ENCODE results near the gene WDR75. TPM values are rescaled to one million over a fixed set of nuclear protein-coding genes. Genes with fewer than 3 reads are reported as not detected.

Gene WDR75
- total RNA-seq, 4 donors from 2014 or later: 24.2 to 130 (median 41.1) TPM

DNA sequence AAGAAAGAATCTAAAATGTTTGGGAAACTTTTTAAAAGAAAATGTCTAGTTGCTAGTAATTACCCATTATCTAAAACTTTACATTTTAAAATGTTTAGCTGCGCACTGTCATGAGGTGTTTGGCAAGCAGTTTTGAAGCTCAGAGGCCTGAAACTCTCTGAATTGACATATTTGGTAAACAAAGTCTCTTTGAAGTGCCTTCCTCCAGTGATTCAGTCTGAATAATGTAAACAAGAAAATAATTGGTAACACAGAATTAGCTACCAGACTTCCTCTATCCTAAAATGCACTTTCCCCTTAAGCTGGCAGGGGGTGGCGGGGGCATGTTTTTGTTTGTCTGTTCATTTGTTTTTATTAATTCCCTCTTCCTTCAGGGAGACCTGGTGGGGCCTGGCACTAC, 61.4 kb downstream of the WDR75 start:
- TF ChIP-seq, protein P1, sequence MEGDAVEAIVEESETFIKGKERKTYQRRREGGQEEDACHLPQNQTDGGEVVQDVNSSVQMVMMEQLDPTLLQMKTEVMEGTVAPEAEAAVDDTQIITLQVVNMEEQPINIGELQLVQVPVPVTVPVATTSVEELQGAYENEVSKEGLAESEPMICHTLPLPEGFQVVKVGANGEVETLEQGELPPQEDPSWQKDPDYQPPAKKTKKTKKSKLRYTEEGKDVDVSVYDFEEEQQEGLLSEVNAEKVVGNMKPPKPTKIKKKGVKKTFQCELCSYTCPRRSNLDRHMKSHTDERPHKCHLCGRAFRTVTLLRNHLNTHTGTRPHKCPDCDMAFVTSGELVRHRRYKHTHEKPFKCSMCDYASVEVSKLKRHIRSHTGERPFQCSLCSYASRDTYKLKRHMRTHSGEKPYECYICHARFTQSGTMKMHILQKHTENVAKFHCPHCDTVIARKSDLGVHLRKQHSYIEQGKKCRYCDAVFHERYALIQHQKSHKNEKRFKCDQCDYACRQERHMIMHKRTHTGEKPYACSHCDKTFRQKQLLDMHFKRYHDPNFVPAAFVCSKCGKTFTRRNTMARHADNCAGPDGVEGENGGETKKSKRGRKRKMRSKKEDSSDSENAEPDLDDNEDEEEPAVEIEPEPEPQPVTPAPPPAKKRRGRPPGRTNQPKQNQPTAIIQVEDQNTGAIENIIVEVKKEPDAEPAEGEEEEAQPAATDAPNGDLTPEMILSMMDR (IDR thresholded peaks at IDR 0.05): no peak
- TF ChIP-seq POLR2A (IDR thresholded peaks at IDR 0.05): no peak
- no peak for TF ChIP-seq EP300 (IDR thresholded peaks at IDR 0.05)
- TF ChIP-seq POLR2AphosphoS5 (IDR thresholded peaks at IDR 0.05): no peak
- no peak overlapping the region for H3K27ac ChIP-seq
- no peaks in the 10 kb centered on the region for H3K27me3 ChIP-seq
- DNase-seq (ENCODE audit: low spot score in 2 of 2): no peak
- WGBS: 90% methylated on average over 2 of the region's 2 CpGs
- H3K36me3 ChIP-seq: no peaks in the 10 kb centered on the region
- no peaks in the 10 kb centered on the region for H3K9me3 ChIP-seq
- no peaks in the 10 kb centered on the region for H3K4me1 ChIP-seq
- no peak overlapping the region for H3K4me3 ChIP-seq

DNA sequence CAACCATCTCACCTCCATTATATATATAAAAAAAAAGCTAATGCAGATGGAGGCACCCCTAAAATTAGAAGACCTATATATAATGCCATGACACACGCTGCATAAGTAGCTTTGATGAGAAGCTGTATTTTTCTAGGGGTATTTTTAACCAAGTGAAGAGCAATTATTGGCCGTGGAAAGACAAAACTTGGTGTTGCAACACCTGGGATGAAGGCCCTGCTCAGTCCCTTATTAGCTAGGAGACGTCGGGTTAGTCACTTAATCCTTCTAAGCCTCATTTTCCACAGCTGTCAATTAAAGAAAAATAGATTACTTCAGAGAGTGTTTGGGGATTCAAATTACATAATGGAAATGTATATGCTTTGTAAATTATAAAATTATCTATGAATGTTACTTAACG, 63.0 kb downstream of the WDR75 start:
- DNase-seq (ENCODE audit: low spot score in 2 of 2): no peak
- H3K4me1 ChIP-seq: no peaks in the 10 kb centered on the region
- TF ChIP-seq POLR2A (IDR thresholded peaks at IDR 0.05) (no peak), POLR2AphosphoS5 (IDR thresholded peaks at IDR 0.05) (no peak), EP300 (IDR thresholded peaks at IDR 0.05) (no peak)
- TF ChIP-seq, protein P1 (IDR thresholded peaks at IDR 0.05): no peak
- no peaks in the 10 kb centered on the region for H3K9me3 ChIP-seq
- no peak overlapping the region for H3K27ac ChIP-seq
- 69% methylated on average over 5 of the region's 5 CpGs for WGBS
- H3K27me3 ChIP-seq: no peaks in the 10 kb centered on the region
- no peak overlapping the region for H3K4me3 ChIP-seq
- H3K36me3 ChIP-seq: no peaks in the 10 kb centered on the region

DNA sequence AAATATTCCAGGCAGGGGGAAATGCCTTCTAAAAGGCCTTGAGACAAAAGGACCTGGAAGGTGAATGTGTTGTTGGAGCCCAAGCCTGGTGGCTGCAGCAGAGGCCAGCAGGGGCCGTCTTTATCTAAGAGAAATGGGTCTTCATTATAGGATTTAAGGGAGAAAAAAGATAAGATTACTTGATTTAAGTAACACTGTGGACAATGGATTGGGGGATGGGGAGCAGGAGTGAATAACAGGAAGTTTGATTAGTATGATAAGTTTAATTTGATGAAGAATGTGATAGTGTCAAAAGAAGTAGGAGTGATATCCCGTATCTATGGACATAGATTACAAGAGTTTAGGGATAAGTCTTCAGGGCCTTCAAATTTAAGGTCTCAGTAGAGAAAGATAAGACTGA, 64.2 kb downstream of the WDR75 start:
- no peak for DNase-seq (ENCODE audit: low spot score in 2 of 2)
- Histone ChIP-seq H3K4me3 (no peak overlapping the region), H3K27ac (no peak overlapping the region), H3K27me3 (no peaks in the 10 kb centered on the region), H3K36me3 (no peaks in the 10 kb centered on the region), H3K4me1 (no peaks in the 10 kb centered on the region), H3K9me3 (no peaks in the 10 kb centered on the region)
- TF ChIP-seq, protein P1 (IDR thresholded peaks at IDR 0.05): no peak
- TF ChIP-seq POLR2A (IDR thresholded peaks at IDR 0.05) (no peak), POLR2AphosphoS5 (IDR thresholded peaks at IDR 0.05) (no peak), EP300 (IDR thresholded peaks at IDR 0.05) (no peak)
- 82% methylated on average over 2 of the region's 2 CpGs for WGBS

DNA sequence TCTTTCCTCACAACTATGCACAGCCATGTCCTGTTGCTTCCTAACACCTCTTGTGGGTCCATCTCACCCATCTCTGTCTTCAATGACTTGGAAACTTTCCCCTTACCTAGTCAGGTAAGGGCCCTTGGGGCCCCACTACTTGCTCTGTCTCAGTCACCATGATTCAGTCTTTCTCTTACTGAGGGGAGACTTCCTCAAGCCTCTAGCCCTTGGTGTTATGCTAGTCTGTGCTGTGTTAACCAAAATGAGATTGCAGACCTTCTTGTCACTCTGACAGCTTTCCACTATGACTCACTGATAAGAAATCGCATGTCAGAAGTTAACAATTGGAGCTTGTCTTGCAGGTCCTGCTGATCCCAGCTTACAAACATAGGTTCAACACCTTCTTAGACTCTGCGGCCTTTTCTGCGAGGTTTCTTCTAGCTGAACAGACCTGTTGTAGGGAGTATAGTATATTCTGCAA, 65.3 kb downstream of the WDR75 start:
- Histone ChIP-seq H3K27ac (no peak overlapping the region), H3K27me3 (no peaks in the 10 kb centered on the region), H3K4me3 (no peak overlapping the region), H3K9me3 (no peaks in the 10 kb centered on the region), H3K36me3 (no peaks in the 10 kb centered on the region), H3K4me1 (no peaks in the 10 kb centered on the region)
- DNase-seq (ENCODE audit: low spot score in 2 of 2): no peak
- TF ChIP-seq, protein P1 (IDR thresholded peaks at IDR 0.05): no peak
- TF ChIP-seq POLR2A (IDR thresholded peaks at IDR 0.05) (no peak), POLR2AphosphoS5 (IDR thresholded peaks at IDR 0.05) (no peak), EP300 (IDR thresholded peaks at IDR 0.05) (no peak)
- 68% methylated on average over 3 of the region's 3 CpGs for WGBS

DNA sequence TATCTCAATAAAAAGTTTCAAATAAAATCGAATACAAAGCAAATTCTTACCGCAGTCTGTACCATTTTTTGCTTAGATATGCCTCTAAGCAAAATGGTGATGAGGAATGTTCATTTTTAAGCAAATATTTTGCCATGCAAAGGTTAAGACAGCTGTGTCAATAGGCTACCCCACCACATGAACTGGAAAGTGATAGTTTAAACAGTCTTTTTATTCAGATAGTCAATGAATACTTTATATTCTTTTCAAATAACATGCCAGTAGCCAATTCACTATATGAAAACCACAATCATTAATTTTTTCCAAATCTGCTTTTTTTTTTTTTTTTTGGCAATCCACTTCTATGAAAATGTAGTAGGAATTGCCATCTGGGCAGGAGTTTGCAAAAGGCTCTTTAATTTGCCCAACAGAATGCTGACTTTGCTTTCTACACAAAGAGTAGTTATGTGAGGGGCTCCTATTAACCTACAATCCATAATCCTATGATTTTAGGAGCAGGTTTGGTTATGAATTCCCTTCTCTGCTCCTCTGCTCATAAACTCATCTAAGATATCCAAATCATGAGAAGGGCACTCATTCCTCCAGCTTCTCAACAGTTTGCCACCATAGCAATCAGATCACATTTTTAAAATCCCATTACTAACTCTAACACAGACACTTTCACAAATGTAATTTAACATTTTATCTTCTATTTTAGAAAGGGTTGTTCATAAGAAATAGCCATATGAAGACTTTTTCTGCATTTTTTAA, 70.1 kb downstream of the WDR75 start:
- no peak for DNase-seq (ENCODE audit: low spot score in 2 of 2)
- Histone ChIP-seq H3K36me3 (no peaks in the 10 kb centered on the region), H3K4me3 (no peak overlapping the region), H3K9me3 (no peaks in the 10 kb centered on the region), H3K27me3 (no peaks in the 10 kb centered on the region), H3K27ac (no peak overlapping the region), H3K4me1 (no peaks in the 10 kb centered on the region)
- TF ChIP-seq POLR2AphosphoS5 (IDR thresholded peaks at IDR 0.05): no peak
- TF ChIP-seq EP300 (IDR thresholded peaks at IDR 0.05): no peak
- no peak for TF ChIP-seq POLR2A (IDR thresholded peaks at IDR 0.05)
- WGBS: 86% methylated on average over 2 of the region's 2 CpGs

Measured in suprapubic skin (tissue), 4 donors.